AG10803 (cell line): ENCODE measurements around the gene TANGO2.

ENCODE experiments used
- DNase-seq: peaks from one replicate; pipeline ENCODE4 v3.0.0; 2010; ENCODE audit warnings: low read depth
- H3K4me3 ChIP-seq: 2 replicates; pipeline ENCODE4 v1.5.1; 2011; ENCODE audit warnings: mild to moderate bottlenecking, low read length, control low read depth
- TF ChIP-seq, protein P1 (sequence below): conservative IDR thresholded peaks from 2 replicates; pipeline ENCODE4 v1.5.1; 2011; ENCODE audit warnings: mild to moderate bottlenecking, low read length, control low read depth, inconsistent platforms

Gene TANGO2

DNA sequence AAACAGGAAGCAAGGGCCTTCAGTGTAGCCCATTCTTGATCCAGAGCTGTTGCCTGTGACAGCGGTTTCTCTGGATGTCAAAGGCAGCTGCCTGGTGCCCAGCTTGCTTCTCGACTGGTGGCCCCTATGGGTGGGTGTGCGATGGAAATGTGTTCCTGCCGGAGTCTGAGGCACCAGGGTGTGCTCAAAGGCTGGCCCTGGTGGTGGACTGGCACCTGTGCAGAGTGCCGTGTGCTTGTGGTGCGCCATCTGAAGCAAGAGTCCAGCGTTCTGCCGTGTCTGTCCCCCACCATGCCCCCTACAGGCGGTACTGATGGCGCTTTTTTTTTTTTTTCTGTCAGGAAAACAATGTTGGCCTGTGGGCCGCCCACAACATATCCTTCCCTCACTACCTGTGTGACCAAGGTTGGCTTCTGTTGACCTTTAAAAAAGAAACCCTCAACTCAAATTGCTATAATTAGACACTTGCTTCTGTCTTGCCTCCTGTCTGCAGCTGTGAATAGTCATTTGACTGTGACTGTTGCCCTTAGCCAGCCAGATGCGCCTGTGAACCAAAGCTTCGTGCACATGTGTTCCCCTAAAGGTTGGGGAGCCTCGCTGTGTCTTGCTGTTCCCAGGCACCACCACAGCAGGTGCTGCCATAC, 90.3 kb downstream of the TANGO2 start:
- no peak overlapping the region for H3K4me3 ChIP-seq
- DNase-seq, result peak; percentile 22
- TF ChIP-seq, protein P1, sequence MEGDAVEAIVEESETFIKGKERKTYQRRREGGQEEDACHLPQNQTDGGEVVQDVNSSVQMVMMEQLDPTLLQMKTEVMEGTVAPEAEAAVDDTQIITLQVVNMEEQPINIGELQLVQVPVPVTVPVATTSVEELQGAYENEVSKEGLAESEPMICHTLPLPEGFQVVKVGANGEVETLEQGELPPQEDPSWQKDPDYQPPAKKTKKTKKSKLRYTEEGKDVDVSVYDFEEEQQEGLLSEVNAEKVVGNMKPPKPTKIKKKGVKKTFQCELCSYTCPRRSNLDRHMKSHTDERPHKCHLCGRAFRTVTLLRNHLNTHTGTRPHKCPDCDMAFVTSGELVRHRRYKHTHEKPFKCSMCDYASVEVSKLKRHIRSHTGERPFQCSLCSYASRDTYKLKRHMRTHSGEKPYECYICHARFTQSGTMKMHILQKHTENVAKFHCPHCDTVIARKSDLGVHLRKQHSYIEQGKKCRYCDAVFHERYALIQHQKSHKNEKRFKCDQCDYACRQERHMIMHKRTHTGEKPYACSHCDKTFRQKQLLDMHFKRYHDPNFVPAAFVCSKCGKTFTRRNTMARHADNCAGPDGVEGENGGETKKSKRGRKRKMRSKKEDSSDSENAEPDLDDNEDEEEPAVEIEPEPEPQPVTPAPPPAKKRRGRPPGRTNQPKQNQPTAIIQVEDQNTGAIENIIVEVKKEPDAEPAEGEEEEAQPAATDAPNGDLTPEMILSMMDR, result peak; percentile 43

DNA sequence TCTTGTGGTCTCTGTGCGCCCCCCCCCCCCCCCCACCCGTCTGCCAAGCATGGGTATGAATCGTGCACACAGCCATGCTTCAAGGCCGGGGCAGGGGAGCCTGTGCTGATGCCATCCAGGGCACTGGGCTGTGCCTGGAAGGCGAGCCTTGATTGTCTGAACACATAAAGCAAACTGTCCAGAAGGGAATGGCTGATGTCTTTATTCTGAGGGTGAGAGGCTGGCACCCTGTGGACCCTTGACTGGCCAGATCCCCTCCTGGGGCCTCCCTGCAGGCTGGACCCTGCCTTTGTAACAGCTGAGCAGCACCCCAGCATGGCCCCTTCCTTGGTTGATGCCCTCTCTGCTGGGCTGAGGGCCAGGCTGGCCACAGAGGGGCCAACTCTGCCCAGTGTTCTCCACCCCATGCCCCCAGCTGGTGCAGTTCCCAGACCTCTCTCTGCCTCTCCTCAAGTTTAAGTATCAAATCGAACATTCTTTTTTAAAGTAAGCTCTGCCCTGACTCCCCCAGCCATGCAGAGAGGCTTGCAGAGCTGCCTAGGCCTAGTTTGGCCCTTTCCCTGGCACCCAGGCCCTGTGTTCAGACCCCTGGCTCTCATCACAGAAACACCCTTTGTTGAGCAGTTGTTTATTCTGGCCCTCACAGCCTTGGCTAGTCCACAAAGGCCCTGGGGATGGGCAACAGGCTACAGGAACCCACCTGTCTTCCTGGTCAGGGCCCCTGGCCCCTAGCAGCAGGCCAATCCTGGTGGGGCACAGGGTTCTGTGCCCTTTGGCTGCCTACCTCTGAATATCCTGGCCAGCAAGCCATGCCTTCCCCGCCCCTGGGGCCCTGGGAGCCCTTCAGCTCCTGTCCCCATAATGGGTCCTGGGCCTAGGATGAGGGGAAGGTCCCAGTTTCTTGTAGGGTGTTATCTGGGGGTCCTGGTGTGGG, 91.0 kb downstream of the TANGO2 start:
- TF ChIP-seq, protein P1, result no peak
- no peak overlapping the region for H3K4me3 ChIP-seq
- DNase-seq, result no peak

DNA sequence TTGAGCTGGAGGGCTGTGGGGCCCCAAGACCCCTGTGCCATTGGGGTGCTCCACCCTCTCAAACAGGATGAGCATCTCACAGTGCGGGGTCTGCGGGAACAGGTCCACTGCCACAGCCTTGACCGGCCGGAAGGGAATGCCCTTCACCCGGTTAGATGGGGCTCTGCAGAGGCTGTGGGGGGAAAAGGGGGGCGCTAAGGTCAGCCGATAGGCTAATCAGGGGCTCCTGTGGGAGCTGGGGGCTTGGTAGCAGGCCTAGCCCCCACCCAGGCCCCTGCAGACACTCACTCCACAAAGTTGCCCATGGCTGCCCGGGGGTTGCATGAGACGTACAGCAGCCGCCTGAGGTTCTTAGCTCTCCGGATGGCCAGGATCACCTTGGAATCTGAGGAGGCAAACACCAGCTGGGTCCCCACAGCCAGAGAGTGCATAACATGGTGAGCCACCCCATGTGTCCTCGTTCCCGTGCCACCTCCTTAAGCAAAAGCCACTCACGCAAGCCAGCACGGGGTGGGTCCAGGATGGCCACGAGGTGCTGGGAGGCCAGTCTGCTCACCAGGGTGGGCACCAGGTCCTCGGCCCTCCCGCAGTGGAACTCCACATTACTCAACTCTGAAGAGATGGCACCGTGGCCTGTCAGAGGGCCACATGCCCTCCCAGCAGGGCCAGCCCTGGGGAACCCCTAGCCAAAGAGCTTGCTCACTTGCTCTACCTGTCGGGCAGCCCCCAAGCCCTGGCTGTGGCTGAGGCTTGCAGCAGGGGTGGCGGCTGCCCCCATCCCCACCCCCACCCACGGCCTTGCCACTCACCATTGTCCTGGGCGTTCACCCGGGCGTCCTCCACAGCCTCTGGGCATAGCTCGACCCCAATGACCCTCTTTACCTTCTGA, 92.0 kb downstream of the TANGO2 start:
- H3K4me3 ChIP-seq, result no peak overlapping the region
- no peak for DNase-seq
- TF ChIP-seq, protein P1, result no peak

DNA sequence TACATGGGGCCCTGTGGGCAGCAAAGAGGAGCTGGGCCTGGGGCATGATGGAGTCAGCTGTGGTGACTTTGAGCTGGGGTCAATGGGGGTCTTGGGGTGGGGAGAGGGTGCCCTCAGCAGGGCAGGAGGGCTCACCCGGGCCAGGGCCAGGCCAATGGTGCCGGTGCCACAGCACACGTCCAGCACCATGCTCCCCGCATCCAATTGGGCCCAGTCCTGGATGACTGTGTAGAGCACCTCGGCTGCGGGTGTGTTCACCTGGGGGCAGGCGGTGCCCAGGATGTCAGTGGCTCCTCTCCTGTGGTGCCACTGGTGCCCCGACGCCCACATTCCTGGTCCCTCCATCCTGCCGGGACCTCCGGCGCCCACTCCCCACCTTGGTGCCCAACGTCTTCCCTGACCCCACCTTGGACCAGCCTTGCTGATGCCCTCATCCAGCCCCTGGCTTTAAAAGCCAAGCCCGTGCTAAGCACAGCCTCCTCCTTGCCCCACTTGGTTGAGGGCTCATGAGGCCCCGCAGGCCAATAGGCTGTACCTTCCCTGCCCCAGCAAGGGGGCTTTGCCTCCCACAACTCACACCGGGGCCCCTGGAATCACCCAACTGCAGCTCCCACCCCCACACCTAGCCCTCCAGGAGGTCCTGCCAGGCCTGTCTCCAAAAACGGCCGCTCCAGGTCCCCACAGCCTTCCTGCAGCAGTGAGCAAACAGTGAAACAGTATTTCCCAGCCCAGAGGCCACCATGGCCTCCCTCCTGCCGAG, 92.8 kb downstream of the TANGO2 start:
- DNase-seq, result no peak
- TF ChIP-seq, protein P1, result no peak
- no peak overlapping the region for H3K4me3 ChIP-seq

DNA sequence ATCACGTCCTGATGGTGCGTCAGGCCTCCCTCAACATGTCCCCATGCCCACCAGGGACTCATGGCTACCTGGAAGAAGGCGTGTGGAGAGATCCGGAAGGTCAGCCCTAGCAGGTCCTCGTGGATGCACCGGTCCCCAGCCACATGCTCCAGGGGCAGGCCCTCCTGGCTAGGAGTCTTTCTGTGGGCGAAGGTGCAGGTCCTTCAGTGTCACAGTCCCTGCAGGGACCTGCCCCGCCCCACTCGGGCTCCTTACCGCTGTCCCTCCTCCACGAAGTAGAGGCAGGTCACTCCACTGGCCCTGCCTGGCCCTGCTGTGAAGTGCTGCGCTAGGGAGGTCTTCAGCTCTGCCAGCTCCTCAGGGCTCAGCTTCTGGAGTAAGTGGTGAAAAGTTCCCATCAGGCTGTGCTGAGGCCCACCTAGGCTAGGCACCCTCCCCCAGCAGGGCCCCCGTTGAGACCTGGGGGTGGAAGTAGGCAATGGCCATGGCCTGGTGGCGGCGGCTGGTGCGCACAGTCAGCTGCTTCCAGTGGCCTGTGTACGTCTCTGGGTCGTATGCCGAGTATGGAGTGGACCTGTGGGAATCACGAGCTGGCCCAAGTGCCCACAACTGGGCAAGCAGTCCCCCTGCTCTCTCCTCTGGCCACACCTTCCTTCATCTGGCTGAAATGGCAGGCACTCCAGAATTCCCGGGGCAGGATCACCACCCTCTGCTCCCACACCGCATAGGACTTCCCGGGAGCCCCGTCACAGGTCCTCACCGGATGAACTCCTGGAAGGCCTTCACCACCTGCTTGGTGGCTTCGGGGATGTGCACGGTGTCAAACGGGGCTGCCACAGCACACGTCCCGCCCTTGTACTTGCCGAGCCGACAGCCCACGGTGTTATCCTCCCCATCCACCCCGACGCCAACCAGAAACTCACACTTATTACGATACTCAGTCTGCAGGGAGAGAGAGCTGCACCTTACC, 93.9 kb downstream of the TANGO2 start:
- no peak for DNase-seq
- no peak overlapping the region for H3K4me3 ChIP-seq
- TF ChIP-seq, protein P1, result no peak
